Erythroblast (primary cell): ENCODE results near the gene STPG3.
"Not testable (repeated sequence)": the region's sequence is repeated elsewhere in the genome, so short reads cannot be mapped to it uniquely, and the experiment has no call there.

ENCODE experiments used
- GATA1 ChIP-seq: IDR thresholded peaks from 2 replicates; pipeline ENCODE4 v1.6.1; 2011; ENCODE audit warnings: low read depth, mild to moderate bottlenecking, control low read depth, low read length, moderate library complexity
- POLR2A ChIP-seq: IDR thresholded peaks from 2 replicates; pipeline ENCODE4 v1.6.1; 2011; ENCODE audit warnings: mild to moderate bottlenecking, low read length

DNA sequence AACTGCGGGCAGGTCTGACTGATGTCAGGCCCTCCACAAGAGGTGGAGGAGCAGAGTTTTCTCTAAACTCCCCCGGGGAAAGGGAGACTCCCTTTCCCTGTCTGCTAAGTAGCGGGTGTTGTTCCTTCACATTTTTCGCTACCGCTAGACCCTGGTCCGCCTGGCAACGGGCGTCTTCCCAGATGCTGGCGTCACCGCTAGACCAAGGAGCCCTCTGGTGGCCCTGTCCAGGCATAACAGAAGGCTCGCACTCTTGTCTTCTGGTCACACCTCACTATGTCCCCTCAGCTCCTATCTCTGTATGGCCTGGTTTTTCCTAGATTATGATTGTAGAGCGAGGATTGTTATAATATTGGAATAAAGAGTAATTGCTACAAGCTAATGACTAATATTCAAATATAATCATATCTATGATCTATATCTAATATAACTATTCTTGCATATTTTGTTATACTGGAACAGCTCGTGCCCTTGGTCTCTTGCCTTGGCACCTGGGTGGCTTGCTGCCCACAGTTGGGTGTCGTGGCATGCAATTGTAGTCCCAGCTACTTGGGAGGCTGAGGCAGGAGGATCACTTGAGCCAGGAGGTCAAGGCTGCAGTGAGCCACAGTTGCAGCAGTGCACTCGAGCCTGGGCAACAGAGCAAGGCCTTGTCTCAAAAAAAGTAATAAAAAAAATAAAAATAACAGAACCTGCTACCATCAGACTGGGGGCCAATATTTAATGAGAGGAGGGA, 11.3 kb downstream of the STPG3 start:
- TF ChIP-seq POLR2A, GATA1: not testable (repeated sequence)
